Hair follicular keratinocyte (primary cell): ENCODE results near the gene PRRT4. TPM values are rescaled to one million over a fixed set of nuclear protein-coding genes. Genes with fewer than 3 reads are reported as not detected.

Source experiments
- total RNA-seq: library from RNA; depleted of rRNA; stranded (reverse); fragments of >200 nt; gene quantifications from 2 replicates; pipeline ENCODE4 v1.2.3, GENCODE V29; 2015

The PRRT4 gene
- 1.3 and 3.6 TPM in 2 replicates for total RNA-seq

GRCh38 chr7:128361411-128362379 lies at the start of gene PRRT4:
PRRT4 (minus strand) TSS chr7:128361690.

GRCh38 chr7:128409596-128410450 lies 48.3 kb upstream of the PRRT4 start, which contains the start of gene IMPDH1:
IMPDH1 (minus strand) TSS chr7:128409982; CDS start chr7:128409901, 81 bp downstream.

GRCh38 chr7:128343554-128344430 lies 17.7 kb downstream of the PRRT4 start, which contains the start of gene RBM28:
RBM28 (minus strand) TSS chr7:128343908; CDS start chr7:128343793, 115 bp downstream.

Other genes with a start within 250 kb of the PRRT4 start
- gene LEP, start 120.4 kb downstream of the PRRT4 start, total RNA-seq, result 0.04 and 0.23 TPM in 2 replicates
- 13.1 and 31.8 TPM in 2 replicates for gene RBM28, start 17.8 kb downstream of the PRRT4 start, total RNA-seq
- gene IMPDH1, start 48.3 kb upstream of the PRRT4 start, total RNA-seq, result 116 and 133 TPM in 2 replicates
- 10.1 and 11.9 TPM in 2 replicates for gene HILPDA, start 94.2 kb upstream of the PRRT4 start, total RNA-seq
- gene METTL2B, start 115.1 kb upstream of the PRRT4 start, total RNA-seq, result 34.8 and 38.0 TPM in 2 replicates